Renal cortex interstitium (tissue), 11 donors: ENCODE results near the gene OGDHL. TPM values are rescaled to one million over a fixed set of nuclear protein-coding genes. Genes with fewer than 3 reads are reported as not detected.
"Not testable (repeated sequence)": the region's sequence is repeated elsewhere in the genome, so short reads cannot be mapped to it uniquely, and the experiment has no call there.

Experiments used
- DNase-seq, 11 donors: peaks; one replicate each; pipeline ENCODE4 v3.0.0-alpha.2; 2013; ENCODE audit warnings: low read depth in 9 of 11, low spot score in 4 of 11; ENCODE audit errors: extremely low read depth in 1 of 11
- polyA plus RNA-seq, 3 donors: library from polyadenylated mRNA; unstranded; fragments of 120-200 nt; gene quantifications; one replicate each; pipeline ENCODE4 v1.2.1, GENCODE V29; 2013; ENCODE audit not compliant: insufficient read length in 3 of 3

OGDHL gene
- polyA plus RNA-seq, 3 donors = 37.2 to 60.0 (median 43.6) TPM

DNA sequence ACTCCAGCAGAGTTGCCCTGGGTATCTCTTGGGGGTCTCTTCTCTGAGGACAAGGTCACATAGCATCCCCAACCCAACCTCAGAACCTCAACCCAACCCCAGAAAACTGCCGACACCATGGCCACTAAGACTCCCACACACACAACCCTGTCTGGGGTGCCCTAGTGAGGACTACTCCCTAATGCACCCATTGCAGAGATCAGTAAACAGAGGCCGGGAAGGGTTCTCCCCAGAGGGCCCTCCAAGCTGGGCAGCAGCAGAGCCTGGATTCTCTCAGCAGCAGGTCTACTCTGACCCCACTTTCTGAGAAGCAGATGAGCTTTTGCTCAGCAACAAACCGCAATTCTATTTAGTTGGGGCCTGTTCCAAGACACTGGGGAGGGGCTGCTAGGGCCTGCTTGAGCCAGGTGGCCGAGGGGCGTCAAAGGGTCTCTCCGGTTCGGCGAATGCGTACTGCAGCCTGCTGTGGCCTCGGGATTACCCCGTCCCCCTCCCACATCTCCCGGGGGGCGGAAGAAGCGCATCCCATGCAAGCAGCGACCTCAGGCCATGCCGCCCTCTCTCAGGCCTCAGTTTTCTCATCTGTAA is 828 bp downstream of the OGDHL start:
- peak in 1 of 11 donors; percentile 2 for DNase-seq

DNA sequence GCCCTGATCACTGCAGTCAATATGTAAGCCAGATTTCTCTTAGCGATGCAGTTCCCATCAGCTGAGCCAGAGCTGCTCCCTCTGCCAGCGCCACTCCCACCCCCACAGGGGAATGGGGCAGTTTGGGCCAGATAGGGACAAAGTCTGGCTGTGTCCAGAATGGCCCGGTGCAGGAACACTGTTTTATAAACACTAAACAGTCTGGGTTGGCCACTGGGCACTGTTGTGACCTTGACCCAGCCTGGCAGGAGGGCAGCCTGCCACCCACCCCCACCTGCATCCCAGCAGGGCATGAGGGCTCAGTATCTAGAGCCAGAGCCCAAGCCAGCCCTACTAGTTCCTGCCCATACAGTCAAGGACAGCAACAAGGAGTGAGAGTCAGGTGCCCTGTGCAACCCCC is 1.3 kb downstream of the OGDHL start:
- no peak for DNase-seq

DNA sequence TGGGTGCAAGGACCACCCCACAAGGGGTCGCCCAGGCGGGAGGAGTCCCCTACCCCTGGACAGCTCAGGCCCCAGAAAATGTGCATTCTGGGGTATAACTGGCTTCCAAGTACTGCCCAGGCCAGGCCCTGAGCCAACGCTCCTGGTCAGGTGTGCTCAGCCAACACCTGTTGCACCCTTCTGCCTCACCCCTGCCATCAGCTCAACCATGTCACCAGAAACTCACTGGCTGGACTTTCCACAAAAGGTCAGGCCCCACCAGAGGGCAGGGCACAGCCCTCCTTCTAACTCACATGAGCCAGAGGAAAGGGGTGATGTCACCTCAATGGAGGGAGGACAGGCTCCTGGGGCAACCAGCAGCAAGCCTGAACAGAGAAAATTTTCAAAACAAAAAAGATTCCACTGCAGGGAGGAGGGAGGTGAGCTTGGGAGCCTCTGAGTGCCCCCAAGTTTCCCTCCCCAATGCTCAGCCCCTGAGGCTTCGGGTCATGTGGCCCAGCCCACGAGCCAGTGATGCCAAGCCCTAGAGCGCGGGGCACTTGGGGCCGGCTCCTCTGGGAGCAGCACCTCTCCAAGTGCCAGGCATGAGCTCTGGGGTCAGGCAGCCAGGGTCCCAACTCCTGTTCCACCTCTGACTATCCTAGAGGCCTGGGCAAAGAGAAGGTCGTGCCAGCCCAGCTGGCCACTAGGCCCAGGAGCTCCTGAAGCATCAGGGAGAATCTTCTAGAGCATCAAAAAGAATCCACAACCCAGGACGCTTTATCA is 2.2 kb downstream of the OGDHL start:
- no peak for DNase-seq

DNA sequence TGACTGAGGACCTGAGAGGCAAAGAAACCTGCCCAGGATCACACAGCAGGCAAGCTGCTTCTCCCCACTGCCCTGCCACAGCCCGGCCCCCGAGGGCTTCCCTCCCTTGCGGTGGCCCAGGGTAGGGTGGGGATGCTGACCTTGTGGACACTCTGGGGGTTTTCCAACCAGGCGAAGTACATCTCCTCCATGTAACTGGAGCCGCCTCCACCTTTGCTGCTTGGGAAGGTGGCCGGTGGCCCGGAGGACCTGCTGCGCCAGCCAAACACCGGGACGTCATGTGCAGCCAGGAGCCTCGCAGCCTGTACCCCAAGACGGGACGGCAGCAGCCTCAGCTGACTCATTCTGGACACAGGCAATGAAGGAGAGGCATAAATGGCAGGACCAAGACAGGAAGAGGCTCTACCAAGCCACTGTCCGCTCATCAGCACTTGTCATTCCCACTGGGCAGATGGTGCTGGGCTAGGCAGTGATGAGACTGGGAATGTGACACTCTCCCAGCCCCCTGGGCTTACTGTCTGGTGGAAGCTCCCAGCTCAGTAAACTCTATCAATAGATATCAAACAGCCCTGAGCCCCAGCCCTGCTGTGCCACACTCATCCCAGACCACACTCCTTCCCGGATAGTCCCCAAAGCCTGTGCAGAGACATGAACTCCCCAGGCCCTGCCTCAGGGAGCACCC is 3.7 kb downstream of the OGDHL start:
- DNase-seq = no peak

DNA sequence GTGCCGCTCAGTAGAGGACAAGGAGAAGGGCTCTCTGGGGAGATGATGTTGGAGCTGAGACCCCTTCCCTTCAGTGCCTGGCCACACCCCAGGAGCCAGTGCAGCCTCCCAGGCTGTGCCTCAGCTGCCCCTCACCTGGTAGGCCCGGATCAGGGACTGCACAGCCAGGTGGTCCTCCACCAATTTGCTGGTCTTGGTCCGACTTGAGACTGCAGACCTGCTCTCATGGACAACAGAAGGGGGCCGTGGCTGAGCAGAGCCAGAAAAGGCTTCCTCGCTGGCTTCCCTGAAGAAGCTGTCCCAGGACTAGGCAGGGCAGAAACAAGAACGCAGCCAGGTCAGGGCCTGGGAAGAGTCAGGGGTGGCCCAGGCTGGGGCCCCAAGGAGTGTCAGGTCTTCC is 5.5 kb downstream of the OGDHL start:
- DNase-seq = no peak

DNA sequence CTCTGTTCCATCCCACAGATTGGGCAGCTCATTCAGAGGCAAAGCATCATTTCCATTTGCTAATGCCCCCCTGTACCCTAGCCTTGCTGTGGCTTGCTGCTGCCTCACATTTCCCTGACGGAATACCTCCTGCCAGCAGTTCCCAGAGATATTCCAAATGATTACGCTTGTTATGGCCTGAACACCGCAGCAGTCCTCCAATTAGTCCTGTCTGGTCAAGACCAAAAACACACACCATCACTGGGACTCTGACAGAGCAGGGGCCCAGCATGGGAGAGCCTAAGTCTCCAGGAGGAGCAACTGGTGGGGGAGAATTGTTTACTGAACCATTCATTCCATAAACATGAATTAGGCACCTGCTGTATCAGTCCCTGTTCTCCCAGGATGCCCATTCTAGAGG is 6.1 kb downstream of the OGDHL start:
- no peak for DNase-seq

DNA sequence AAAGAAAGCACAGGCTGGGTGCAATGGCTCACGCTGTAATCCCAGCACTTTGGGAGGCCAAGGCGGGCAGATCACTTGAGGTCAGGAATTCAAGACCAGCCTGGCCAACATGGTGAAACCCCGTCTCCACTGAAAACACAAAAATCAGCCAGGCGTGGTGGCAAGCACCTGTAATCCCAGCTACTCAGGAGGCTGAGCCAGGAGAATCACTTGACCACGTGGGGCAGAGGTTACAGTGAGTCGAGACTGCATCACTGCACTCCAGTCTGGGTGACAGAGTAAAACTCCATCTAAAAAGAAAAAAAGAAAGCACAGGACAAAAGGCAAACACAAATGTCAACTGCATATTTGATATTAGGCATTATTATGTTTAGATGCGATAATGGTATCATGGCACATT is 7.2 kb downstream of the OGDHL start:
- not testable (repeated sequence) for DNase-seq

DNA sequence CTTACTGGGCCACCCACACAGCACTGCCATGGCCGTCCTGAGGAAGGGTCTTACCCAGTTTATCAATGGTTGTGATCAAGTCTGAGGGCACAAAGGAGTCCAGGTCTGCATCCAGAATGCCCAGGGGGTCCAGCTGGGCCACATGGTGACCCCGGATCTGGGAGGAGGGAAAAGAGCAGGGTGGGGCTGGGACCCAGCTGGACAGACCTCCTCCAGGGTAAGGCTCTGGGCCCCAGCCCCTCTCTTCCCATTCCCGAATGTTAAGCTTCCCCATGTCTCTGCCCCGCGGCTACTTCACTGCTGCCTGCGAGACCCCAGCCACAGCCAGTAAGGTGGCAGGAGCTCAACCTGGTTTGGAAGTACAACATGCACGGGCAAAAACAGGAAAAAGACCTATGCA is 9.5 kb downstream of the OGDHL start:
- DNase-seq = no peak

DNA sequence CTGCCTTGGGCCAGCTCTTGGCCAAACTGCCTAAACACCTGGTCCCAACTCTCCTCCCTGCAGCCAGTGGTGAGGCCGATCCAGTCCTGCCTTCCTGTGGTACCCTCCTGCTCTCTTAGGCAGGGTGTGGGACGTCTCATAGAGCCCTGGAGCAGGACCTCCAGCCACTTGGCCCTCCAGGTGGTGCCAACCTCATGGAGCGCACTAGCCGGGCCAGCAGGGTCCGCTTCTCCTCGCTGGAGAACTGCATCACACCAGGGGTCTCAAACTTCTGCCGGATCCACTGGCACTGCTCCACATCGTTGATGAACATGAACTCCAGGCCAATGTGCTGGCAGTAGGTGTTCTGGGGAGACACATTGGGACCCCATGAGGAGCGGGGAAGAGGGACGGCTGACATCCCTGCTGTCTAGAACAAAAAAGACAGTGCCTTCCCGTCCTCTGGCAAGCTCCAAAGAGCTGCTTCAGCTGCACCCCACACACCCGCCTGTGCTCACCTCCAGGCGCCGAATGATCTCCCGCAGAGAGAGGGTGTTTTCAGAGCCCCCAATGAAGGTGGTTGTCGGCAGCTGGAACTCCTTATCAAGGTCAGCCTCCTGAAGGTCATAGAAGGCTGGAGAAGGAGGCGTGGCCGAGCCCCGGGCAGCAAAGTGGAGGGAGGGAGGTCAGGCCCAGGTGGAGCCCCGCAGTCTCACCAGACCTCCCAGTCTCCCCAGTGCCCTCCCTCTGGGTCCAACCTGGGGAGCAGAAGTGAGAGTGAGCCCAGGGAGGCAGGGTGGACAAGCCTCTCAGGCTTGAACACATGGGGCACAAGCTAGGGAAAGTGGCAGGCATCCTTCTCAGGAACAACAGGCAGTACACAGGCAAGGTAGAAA is 10.2 kb downstream of the OGDHL start:
- DNase-seq = no peak

DNA sequence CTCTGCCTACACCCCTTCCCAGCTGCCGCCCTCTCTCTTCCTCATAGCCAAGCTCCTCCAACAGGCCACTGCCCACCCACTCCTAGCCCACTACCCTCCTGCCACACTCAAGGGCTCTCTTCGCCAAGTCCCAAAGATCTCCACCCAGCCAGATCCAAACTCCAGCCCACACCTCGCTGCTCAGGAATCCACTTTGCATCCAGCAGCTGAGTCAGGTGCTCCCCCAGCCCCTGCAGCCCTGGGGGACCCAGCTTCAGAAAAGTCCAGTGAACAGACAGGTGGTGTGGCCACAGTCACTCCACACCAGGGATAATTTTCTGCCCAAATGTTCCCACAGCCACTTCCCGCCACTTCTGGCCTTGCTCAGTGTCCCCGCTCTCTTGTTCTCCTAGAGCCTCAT is 10.9 kb downstream of the OGDHL start:
- no peak for DNase-seq

DNA sequence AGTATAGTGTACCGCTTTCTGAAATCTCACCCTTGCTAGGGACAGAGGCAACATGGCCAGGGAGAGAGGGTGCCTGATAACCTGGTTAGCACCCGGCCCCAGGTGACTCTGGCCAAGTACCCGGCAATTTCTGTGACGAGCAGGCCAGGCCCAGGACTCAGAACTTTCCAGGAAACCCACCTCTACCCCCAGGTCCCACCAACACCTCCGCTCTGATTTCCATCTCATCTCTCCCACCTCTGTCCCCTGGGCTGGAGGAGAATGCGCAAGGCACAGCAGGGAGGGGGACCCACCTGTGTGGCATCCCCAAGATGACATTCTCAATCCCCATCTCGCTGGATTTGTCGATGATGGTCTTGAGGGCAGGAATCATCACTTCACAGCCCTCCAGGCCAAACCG is 11.6 kb downstream of the OGDHL start:
- no peak for DNase-seq

DNA sequence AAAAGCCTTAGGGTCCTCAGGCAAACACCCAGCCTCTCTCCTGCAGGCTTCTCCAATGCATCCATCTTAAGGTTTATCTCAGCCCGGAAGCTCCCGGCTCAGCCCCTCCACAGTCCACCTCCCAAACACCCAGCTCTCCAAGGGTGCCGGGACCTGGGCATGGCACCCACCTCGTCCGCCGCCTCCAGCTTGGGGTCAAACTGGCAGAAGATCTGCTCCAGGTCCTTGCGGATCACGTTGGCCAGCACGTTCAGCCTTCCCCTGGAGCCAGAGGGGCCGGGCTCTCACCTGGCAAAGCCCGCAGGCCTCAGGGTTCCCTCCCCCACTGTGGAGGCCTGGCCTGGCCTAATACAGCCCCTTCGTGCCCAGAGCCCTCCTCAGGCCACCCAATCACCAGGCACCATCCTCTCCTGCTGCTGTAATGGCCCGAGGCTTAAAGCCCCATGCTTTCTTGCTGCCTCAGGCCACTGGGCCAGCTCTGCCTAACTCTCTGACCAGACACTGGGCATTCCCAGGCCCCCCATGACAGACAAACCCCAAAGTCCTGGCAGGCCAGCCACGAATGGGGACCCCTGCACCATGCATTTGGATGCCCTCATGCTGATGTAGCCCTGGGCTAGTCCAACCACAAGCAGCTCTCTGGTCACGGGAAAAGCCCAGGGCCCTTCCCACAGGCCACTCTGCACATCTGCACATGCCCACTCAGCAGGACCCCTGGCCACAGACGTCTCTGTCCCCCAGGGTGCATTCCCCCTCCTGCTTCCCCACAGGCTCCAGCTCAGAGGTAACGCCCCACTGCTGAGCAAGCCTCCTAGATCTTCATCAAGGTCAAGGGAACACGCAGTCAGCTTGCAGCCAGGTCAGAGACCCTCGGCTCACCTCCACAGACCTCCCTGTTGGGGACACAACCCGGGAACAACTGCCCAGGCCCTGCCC is 12.3 kb downstream of the OGDHL start:
- DNase-seq = no peak

DNA sequence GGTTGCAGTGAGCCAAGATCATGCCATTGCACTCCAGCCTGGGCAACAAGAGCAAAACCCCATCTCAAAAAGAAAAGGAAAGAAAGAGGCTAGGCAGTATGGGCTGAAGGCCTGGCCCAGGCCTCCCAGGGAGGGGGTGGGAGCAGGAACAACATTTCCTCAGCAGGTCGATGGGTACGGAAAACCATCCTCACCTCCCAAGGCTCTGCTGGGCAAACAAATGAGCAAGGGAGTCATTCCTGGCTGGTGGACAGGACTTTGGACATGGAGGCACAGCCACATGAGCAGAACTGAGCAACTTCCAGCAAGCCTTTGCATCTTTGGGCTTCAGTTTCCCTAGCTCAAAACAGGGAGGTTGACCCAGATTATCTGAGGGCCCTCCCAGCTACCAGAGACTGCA is 13.0 kb downstream of the OGDHL start:
- DNase-seq = no peak

DNA sequence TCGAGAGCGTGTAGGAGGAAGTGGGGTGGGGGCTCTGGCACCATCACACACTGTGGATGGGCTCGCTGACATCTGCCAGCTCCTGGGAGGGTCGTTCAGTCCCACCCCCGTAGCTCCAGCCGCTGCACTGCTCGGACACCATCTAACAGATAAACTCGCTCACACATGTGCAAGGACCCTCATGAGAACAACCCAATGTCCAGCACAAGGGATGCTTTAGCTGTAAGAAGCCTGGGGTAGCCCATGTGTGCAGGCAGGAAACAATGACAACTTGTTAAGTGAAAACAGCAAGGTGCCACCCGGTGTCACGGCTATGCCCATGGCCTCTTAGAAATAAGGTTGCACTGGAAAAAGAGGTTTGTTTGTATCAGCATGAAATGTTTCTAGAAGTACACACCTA is 14.1 kb downstream of the OGDHL start:
- no peak for DNase-seq

DNA sequence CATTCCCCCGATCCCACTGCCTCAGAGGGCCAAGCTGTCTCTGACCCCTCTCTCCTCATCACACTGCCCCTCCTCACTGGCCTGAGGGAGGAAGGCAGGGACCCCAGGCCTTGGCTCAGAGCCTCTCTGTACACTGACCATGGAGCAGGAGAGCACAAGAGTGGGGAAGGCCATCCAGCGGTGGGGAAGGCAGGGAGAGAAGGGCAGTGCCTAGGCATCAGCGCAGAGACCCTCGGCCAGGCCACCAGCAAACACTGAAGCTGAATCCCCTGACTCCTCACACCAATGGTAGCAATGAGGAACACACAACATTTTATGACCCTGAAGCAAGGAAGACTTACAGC is 14.8 kb downstream of the OGDHL start:
- no peak for DNase-seq

DNA sequence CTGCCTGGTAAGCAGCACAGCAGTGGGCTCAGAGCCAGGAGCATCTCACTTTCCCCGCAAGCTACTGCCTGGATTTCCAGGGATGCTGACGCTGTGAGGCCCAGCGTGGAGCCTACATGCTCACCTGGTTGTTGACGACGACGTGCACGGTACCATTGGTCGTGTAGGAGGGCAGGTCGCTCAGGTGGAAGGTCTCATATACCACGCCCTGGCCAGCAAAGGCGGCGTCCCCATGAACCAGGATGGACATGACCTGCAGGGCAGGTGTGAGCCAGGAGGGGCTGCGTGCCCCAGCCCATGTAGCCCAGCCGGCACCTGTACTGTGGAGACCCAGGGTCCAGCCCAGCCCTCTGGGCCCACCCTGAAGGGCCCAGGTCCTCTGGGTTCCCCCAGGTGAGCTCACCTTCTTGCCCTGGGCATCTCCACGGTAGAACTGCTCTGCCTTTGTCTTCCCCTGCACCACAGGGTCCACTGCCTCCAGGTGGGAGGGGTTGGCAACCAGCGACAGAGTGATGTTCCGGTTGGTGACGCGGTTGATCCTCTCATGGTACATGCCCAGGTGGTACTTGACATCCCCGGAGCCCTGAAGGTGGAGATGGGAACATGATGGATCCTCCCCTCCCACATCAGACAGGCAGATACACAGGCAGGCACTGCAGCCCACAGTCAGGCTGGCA is 15.4 kb downstream of the OGDHL start:
- no peak for DNase-seq

DNA sequence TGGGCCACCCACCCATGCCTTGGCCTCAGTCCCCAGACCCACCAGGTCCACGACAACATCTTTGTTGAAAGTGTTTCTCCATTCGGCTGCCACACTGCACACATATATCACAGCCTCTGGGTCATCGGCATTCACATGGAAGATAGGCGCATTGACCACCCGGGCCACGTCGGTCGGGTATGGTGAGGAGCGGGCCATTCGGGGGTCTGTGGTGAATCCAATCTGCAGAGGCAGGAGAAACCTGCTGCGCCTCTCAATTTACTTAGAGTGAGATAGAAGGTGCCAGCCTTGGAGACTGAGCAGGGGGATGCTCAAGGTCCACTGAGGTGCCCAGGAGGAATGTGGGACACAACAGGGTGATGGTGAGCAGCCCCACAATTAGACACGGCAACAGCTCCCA is 16.4 kb downstream of the OGDHL start:
- DNase-seq = no peak

DNA sequence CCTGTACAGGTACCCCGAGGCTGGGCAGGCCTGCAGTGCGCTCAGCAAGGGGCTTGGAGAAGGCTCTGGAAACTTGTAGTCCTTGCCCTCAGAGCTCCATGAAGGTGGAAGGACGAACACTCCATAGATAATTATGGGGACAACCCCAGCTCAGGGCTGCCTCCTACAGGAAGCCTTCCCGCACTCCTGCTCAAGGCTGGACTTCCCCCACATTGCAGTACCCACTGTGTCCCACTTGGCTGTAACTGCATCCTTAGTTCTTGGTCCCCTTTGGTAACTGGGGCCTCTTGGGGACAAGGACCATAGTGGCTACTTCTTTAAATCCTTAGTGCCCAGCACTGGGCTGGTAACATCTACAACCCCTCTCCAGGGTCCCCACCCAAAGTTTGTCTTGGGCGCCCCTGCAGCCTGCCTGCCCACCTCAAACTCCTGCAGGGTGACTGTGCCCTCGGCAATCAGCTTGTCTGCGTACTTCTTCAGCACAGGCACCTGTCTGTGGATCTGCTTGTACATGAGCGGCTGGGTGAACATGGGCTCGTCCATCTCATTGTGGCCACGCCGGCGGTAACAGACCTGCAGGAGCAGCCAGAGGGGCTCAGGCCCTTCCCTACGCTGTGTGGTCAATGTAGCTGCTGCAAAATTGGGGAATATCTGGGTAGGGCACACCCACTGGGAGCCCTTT is 17.1 kb downstream of the OGDHL start:
- no peak for DNase-seq
